ENCODE measurements around the gene PHOX2B.

Gene PHOX2B

GRCh38 chr4:41725254-41725653 is 23.3 kb downstream of the PHOX2B start:
- TF ChIP-seq, protein P1, sequence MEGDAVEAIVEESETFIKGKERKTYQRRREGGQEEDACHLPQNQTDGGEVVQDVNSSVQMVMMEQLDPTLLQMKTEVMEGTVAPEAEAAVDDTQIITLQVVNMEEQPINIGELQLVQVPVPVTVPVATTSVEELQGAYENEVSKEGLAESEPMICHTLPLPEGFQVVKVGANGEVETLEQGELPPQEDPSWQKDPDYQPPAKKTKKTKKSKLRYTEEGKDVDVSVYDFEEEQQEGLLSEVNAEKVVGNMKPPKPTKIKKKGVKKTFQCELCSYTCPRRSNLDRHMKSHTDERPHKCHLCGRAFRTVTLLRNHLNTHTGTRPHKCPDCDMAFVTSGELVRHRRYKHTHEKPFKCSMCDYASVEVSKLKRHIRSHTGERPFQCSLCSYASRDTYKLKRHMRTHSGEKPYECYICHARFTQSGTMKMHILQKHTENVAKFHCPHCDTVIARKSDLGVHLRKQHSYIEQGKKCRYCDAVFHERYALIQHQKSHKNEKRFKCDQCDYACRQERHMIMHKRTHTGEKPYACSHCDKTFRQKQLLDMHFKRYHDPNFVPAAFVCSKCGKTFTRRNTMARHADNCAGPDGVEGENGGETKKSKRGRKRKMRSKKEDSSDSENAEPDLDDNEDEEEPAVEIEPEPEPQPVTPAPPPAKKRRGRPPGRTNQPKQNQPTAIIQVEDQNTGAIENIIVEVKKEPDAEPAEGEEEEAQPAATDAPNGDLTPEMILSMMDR (IDR thresholded peaks at IDR 0.05; ENCODE audit: insufficient read depth, low read depth, low read length, missing control alignments): peak; percentile 14
- no peak for DNase-seq (ENCODE audit: low read depth)
- H3K4me3 ChIP-seq (ENCODE audit: low read depth, low read length): no peak overlapping the region

- DNase-seq (ENCODE audit: low read depth): no peak
- TF ChIP-seq, protein P1 (IDR thresholded peaks at IDR 0.05; ENCODE audit: insufficient read depth, low read depth, low read length, missing control alignments): no peak
- no peak overlapping the region for H3K4me3 ChIP-seq (ENCODE audit: low read depth, low read length)
Measured at GRCh38 chr4:41723286-41723685, 25.2 kb downstream of the PHOX2B start.

GRCh38 chr4:41722181-41722580 is 26.3 kb downstream of the PHOX2B start:
- no peak for DNase-seq (ENCODE audit: low read depth)
- TF ChIP-seq, protein P1 (IDR thresholded peaks at IDR 0.05; ENCODE audit: insufficient read depth, low read depth, low read length, missing control alignments): no peak
- no peak overlapping the region for H3K4me3 ChIP-seq (ENCODE audit: low read depth, low read length)

DNA sequence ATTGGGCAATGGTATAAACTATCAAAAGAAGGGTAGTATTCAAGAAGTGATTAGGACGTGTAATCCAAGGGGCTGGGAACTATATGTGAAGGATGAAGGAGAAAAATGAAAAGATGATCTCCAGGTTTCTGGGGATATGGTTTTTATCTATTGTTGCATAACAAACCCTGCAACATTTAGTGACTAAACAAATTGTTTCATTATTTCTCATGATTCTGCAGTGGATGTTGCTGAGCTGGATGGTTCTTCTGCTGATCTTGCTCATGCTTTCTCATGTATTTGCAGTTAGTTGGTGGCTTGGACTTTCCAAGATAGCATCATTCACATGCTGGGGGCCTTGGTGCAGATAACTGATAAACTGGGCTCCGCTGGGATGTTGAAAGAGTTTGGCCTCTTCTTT is 29.1 kb downstream of the PHOX2B start:
- no peak for DNase-seq (ENCODE audit: low read depth)
- H3K4me3 ChIP-seq (ENCODE audit: low read depth, low read length): no peak overlapping the region
- TF ChIP-seq, protein P1 (IDR thresholded peaks at IDR 0.05; ENCODE audit: insufficient read depth, low read depth, low read length, missing control alignments): no peak

DNA sequence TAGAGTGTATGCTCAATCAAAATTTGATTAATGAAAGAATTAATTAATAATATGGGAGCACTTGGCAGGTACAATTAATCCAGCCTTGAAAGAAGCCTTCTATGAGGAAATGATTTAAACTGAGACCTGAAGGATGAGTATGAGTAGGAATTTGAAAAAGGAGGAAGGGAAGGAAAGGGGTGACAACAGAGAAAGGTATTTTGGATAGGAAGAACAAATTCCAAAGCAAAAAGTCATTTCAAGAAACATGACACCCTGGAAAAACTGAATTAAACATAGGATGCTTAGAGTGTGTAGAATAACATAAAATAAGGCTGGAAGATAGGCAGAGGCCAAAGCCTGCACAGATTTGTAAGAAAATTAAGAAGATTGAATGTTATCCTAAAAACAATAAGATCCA is 29.6 kb downstream of the PHOX2B start:
- TF ChIP-seq, protein P1 (IDR thresholded peaks at IDR 0.05; ENCODE audit: insufficient read depth, low read depth, low read length, missing control alignments): no peak
- no peak for DNase-seq (ENCODE audit: low read depth)
- no peak overlapping the region for H3K4me3 ChIP-seq (ENCODE audit: low read depth, low read length)

GRCh38 chr4:41715155-41715554 is 33.4 kb downstream of the PHOX2B start:
- TF ChIP-seq, protein P1 (IDR thresholded peaks at IDR 0.05; ENCODE audit: insufficient read depth, low read depth, low read length, missing control alignments): no peak
- H3K4me3 ChIP-seq (ENCODE audit: low read depth, low read length): no peak overlapping the region
- no peak for DNase-seq (ENCODE audit: low read depth)

DNA sequence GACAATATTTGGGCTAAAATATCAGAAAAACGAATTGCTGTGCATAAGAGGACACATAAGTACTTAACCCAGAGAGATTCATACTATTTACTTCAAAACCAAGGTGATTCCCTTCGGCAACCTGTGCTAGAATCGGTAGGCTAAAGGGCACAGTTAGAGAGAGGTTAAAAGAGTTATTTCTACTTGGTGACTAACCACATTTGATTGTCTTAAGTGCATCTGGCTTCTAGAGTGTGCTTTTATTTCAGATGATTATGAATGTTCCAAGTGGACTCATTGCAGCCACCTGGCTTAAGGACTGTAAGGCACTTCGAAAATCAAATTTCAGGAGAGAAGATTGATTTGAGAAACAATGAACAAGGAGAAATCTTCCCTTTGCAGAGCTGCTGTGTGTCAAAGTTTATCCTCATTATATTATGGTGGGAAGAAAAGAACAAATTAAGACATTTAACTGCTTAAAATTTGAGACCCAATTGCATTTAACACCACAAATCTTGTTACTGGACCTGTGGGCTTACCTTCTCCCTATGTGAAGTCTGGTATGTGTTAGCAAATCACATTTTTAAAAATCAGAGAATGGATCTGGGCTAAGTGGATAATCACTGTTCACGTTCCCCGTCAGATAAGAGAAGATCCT is 34.0 kb downstream of the PHOX2B start:
- H3K4me3 ChIP-seq (ENCODE audit: low read depth, low read length): no peak overlapping the region
- no peak for DNase-seq (ENCODE audit: low read depth)
- TF ChIP-seq, protein P1 (IDR thresholded peaks at IDR 0.05; ENCODE audit: insufficient read depth, low read depth, low read length, missing control alignments): no peak

Data from GM12865 (cell line).